Kidney (tissue), 14 donors: ENCODE data around the gene MACROD2. TPM values are rescaled to one million over a fixed set of nuclear protein-coding genes. Genes with fewer than 3 reads are reported as not detected.

Source experiments
- DNase-seq, 5 donors: peaks; one replicate each; pipeline ENCODE4 v3.0.0-alpha.2; 2013 to 2020
- FAIRE-seq: peaks from 2 replicates; lab custom pipeline; 2012; peaks lifted over from hg19 to GRCh38; lab: Jason Lieb, UNC
- H3K27ac ChIP-seq, 2 donors: one replicate each; pipeline ENCODE4 v1.7.0; 2013; ENCODE audit warnings: low read depth in 2 of 2, low read length in 2 of 2, inconsistent platforms in 1 of 2
- H3K27me3 ChIP-seq: one replicate; pipeline ENCODE4 v1.7.1; 2013; ENCODE audit warnings: low read length, inconsistent platforms; ENCODE audit not compliant: control insufficient read depth, insufficient read depth
- H3K36me3 ChIP-seq, 3 donors: one replicate each; pipeline versions ENCODE4 v1.7.0 to v1.7.1; 2013; ENCODE audit warnings: low read length in 3 of 3, control low read depth in 1 of 3, inconsistent platforms in 1 of 3; ENCODE audit not compliant: insufficient read depth in 3 of 3, control insufficient read depth in 2 of 3
- H3K4me1 ChIP-seq, 3 donors: one replicate each; pipeline versions ENCODE4 v1.7.0 to v1.7.1; 2013; ENCODE audit warnings: low read length in 3 of 3, inconsistent platforms in 1 of 3, low read depth in 1 of 3; ENCODE audit not compliant: control insufficient read depth in 2 of 3, insufficient read depth in 2 of 3
- H3K4me3 ChIP-seq, 3 donors: one replicate each; pipeline versions ENCODE4 v1.7.0 to v1.8.1; 2013; ENCODE audit warnings: low read length in 3 of 3, control low read depth in 1 of 3, inconsistent platforms in 1 of 3
- H3K9ac ChIP-seq, 3 donors: one replicate each; pipeline versions ENCODE4 v1.7.0 to v1.7.1; 2013; ENCODE audit warnings: low read length in 3 of 3, control low read depth in 1 of 3, inconsistent platforms in 1 of 3
- H3K9me3 ChIP-seq, 3 donors: one replicate each; pipeline versions ENCODE4 v1.7.0 to v1.7.1; 2013; ENCODE audit warnings: low read length in 3 of 3, control low read depth in 1 of 3, inconsistent platforms in 1 of 3; ENCODE audit not compliant: control insufficient read depth in 2 of 3, insufficient read depth in 1 of 3
- CTCF ChIP-seq: IDR thresholded peaks from 3 replicates; pipeline ENCODE4 v1.5.1; 2012; ENCODE audit warnings: mild to moderate bottlenecking, moderate library complexity, borderline replicate concordance; ENCODE audit not compliant: insufficient read depth; ENCODE audit errors: extremely low read depth
- intact Hi-C: fragments of 100-400 bp; cut with DNase I; formaldehyde crosslinking; loops from one replicate; pipeline ENCODE4 v1.11.1; 2022
- polyA plus RNA-seq: library from polyadenylated mRNA; stranded (reverse); fragments of 350-450 nt; fragmentation: Illumina TruSeq; extraction: RNeasy Lipid Tissue Mini Kit (QIAGEN cat#74804); gene quantifications from one replicate; pipeline ENCODE4 v1.2.3, GENCODE V29; 2014; ENCODE audit warnings: low read depth, low replicate concordance; ENCODE audit not compliant: insufficient read depth
- total RNA-seq: library from RNA; stranded (reverse); fragmentation: NEBNext Ultra II Directional; extraction: Animal tissue kit (Norgen Biotek cat#: 25700); gene quantifications from one replicate; pipeline ENCODE4 v1.2.1, GENCODE V29; 2021
- donor health status: control.
- donor health status: control.
- donor health status: control.
- donor health status: control.
- donor health status: control.
- donor health status: DM: yes; HTN: yes; CAD: no.
- donor health status: Normal renal cell carcinoma (clear cell type).

Gene MACROD2
- total and polyA plus RNA-seq, 2 donors from 2014 or later: 3.0 to 10.0 TPM

GRCh38 chr20:14401479-14402138 is 406.3 kb downstream of the MACROD2 start:
- Histone ChIP-seq H3K27me3 (no peaks in the 10 kb centered on the region), H3K9ac (no peak overlapping the region), H3K4me3 (no peak overlapping the region), H3K36me3 (no peaks in the 10 kb centered on the region), H3K27ac (no peak overlapping the region), H3K4me1 (no peaks in the 10 kb centered on the region), H3K9me3 (no peaks in the 10 kb centered on the region)
- intact Hi-C loops: no loop called here
- TF ChIP-seq CTCF: no peak
- FAIRE-seq (no peak), DNase-seq (no peak)

- no peak for DNase-seq
- intact Hi-C loops: no loop called here
- no peak for TF ChIP-seq CTCF
- Histone ChIP-seq H3K36me3 (no peaks in the 10 kb centered on the region), H3K27me3 (no peaks in the 10 kb centered on the region), H3K4me3 (no peak overlapping the region), H3K9me3 (no peaks in the 10 kb centered on the region), H3K27ac (no peak overlapping the region), H3K9ac (no peak overlapping the region), H3K4me1 (no peaks in the 10 kb centered on the region)
- FAIRE-seq: no peak
Measured at GRCh38 chr20:14404515-14404914, 409.2 kb downstream of the MACROD2 start.

- Histone ChIP-seq H3K27ac (no peak overlapping the region), H3K4me3 (no peak overlapping the region), H3K4me1 (no peaks in the 10 kb centered on the region), H3K9me3 (no peaks in the 10 kb centered on the region), H3K27me3 (no peaks in the 10 kb centered on the region), H3K9ac (no peak overlapping the region), H3K36me3 (no peaks in the 10 kb centered on the region)
- FAIRE-seq (no peak), DNase-seq (no peak)
- TF ChIP-seq CTCF: no peak
- intact Hi-C loops: no loop called here
Measured at GRCh38 chr20:14406495-14406894, 411.2 kb downstream of the MACROD2 start.

- no peak for DNase-seq
- H3K9me3 ChIP-seq: no peaks in the 10 kb centered on the region
- no peak overlapping the region for H3K4me3 ChIP-seq
- intact Hi-C loops: no loop called here
- no peak overlapping the region for H3K9ac ChIP-seq
- no peak overlapping the region for H3K27ac ChIP-seq
- H3K27me3 ChIP-seq: no peaks in the 10 kb centered on the region
- H3K4me1 ChIP-seq: no peaks in the 10 kb centered on the region
- FAIRE-seq: no peak
- H3K36me3 ChIP-seq: no peaks in the 10 kb centered on the region
- no peak for TF ChIP-seq CTCF
Measured at GRCh38 chr20:14407336-14407735, 412.0 kb downstream of the MACROD2 start.
